T-helper 1 cell treated with Interleukin-12 subunit alpha and Interleukin-12 subunit beta and Interleukin-4 antibody, amounts not matched to agents 30 μg/mL and 1 μg/mL, for 36 hours (primary cell): ENCODE data around the gene ERBB4.

Experiments used
- H3K27ac Mint-ChIP-seq: one replicate; pipeline ENCODE4 v1.8.0; 2021; ENCODE audit warnings: mild to moderate bottlenecking, mixed read lengths
- H3K27me3 Mint-ChIP-seq: one replicate; pipeline ENCODE4 v1.8.0; 2021; ENCODE audit warnings: low read depth, mixed read lengths
- H3K36me3 Mint-ChIP-seq: one replicate; pipeline ENCODE4 v1.8.0; 2021; ENCODE audit warnings: low read depth, mixed read lengths
- H3K4me1 Mint-ChIP-seq: one replicate; pipeline ENCODE4 v1.8.0; 2021; ENCODE audit warnings: low read depth, mixed read lengths
- H3K4me3 Mint-ChIP-seq: one replicate; pipeline ENCODE4 v1.8.0; 2021; ENCODE audit warnings: mild to moderate bottlenecking, moderate library complexity, mixed read lengths
- H3K9me3 Mint-ChIP-seq: one replicate; pipeline ENCODE4 v1.8.0; 2021; ENCODE audit warnings: mixed read lengths

The ERBB4 gene

GRCh38 chr2:211877061-211877460 lies 661.5 kb downstream of the ERBB4 start:
- Mint-ChIP-seq H3K4me1 (no peaks in the 10 kb centered on the region), H3K27me3 (no peaks in the 10 kb centered on the region), H3K27ac (no peak overlapping the region), H3K36me3 (no peaks in the 10 kb centered on the region), H3K4me3 (no peak overlapping the region), H3K9me3 (no peaks in the 10 kb centered on the region)

- H3K4me3 Mint-ChIP-seq, result no peak overlapping the region
- H3K27ac Mint-ChIP-seq, result no peak overlapping the region
- no peaks in the 10 kb centered on the region for H3K9me3 Mint-ChIP-seq
- no peaks in the 10 kb centered on the region for H3K27me3 Mint-ChIP-seq
- H3K36me3 Mint-ChIP-seq, result no peaks in the 10 kb centered on the region
- no peaks in the 10 kb centered on the region for H3K4me1 Mint-ChIP-seq
Observed at GRCh38 chr2:211875488-211875887, 663.1 kb downstream of the ERBB4 start.

GRCh38 chr2:211868996-211869533 lies 669.5 kb downstream of the ERBB4 start:
- Mint-ChIP-seq H3K27ac (no peak overlapping the region), H3K4me3 (no peak overlapping the region), H3K36me3 (no peaks in the 10 kb centered on the region), H3K27me3 (no peaks in the 10 kb centered on the region), H3K4me1 (no peaks in the 10 kb centered on the region), H3K9me3 (no peaks in the 10 kb centered on the region)

DNA sequence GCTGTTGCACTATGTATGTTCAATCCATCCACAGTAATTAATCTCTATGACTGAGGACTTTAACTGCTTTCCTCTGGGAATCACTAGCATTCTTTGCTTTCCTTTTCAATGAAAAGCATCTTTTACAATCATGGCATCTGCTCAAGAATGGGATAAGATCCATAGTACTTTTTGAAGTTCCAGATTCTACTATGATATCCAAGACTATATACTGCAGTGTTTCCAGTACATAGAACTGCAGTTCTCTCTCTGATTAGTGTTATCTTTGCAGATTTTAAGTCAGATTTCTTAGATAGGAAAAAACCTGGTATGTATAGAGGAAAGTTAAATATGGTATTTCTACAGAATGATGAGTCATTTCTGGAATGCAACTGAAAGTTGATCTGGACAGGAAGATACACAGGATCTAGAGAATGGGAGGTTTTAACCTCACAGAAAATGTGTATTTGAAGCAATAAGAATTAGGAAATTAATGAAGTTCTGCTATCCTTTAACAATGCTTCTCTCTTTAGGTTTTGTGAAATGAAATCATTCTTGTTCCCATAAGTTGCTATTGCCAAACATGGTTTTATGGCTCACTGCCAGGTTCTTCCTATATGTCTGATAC lies 670.7 kb downstream of the ERBB4 start:
- no peaks in the 10 kb centered on the region for H3K4me1 Mint-ChIP-seq
- H3K27ac Mint-ChIP-seq, result no peak overlapping the region
- no peaks in the 10 kb centered on the region for H3K27me3 Mint-ChIP-seq
- no peaks in the 10 kb centered on the region for H3K36me3 Mint-ChIP-seq
- H3K4me3 Mint-ChIP-seq, result no peak overlapping the region
- H3K9me3 Mint-ChIP-seq, result no peaks in the 10 kb centered on the region

- H3K4me3 Mint-ChIP-seq, result no peak overlapping the region
- H3K27me3 Mint-ChIP-seq, result no peaks in the 10 kb centered on the region
- H3K36me3 Mint-ChIP-seq, result no peaks in the 10 kb centered on the region
- H3K27ac Mint-ChIP-seq, result no peak overlapping the region
- H3K4me1 Mint-ChIP-seq, result no peaks in the 10 kb centered on the region
- H3K9me3 Mint-ChIP-seq, result no peaks in the 10 kb centered on the region
Observed at GRCh38 chr2:211864328-211864727, 674.3 kb downstream of the ERBB4 start.

GRCh38 chr2:211860224-211860623 lies 678.4 kb downstream of the ERBB4 start:
- H3K36me3 Mint-ChIP-seq, result no peaks in the 10 kb centered on the region
- H3K9me3 Mint-ChIP-seq, result no peaks in the 10 kb centered on the region
- no peak overlapping the region for H3K4me3 Mint-ChIP-seq
- H3K4me1 Mint-ChIP-seq, result no peaks in the 10 kb centered on the region
- H3K27me3 Mint-ChIP-seq, result no peaks in the 10 kb centered on the region
- no peak overlapping the region for H3K27ac Mint-ChIP-seq

DNA sequence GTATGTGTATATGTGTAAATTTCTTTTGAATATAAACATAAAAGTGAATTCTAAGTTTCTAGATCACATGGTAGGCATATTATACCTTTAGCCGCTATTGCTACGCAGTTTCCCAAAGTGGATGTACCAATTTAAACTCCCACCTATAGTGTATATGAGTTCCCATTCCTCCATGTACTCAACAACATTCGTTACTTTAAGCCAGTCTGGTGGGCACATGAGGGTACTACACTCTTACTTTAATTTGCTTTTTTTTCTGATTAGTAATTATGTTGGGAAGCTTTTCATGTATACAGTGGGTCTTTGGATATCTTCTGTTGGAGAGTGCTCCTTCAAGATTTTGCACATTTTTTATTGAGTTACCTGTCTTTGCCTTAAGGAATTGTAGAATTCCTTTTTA lies 683.8 kb downstream of the ERBB4 start:
- Mint-ChIP-seq H3K4me3 (no peak overlapping the region), H3K9me3 (no peaks in the 10 kb centered on the region), H3K27me3 (no peaks in the 10 kb centered on the region), H3K27ac (no peak overlapping the region), H3K36me3 (no peaks in the 10 kb centered on the region), H3K4me1 (no peaks in the 10 kb centered on the region)

- H3K27me3 Mint-ChIP-seq, result no peaks in the 10 kb centered on the region
- no peaks in the 10 kb centered on the region for H3K4me1 Mint-ChIP-seq
- H3K9me3 Mint-ChIP-seq, result no peaks in the 10 kb centered on the region
- H3K27ac Mint-ChIP-seq, result no peak overlapping the region
- H3K4me3 Mint-ChIP-seq, result no peak overlapping the region
- H3K36me3 Mint-ChIP-seq, result no peaks in the 10 kb centered on the region
Observed at GRCh38 chr2:211846714-211847113, 691.9 kb downstream of the ERBB4 start.

GRCh38 chr2:211846036-211846400 lies 692.6 kb downstream of the ERBB4 start:
- no peaks in the 10 kb centered on the region for H3K4me1 Mint-ChIP-seq
- no peaks in the 10 kb centered on the region for H3K9me3 Mint-ChIP-seq
- no peaks in the 10 kb centered on the region for H3K27me3 Mint-ChIP-seq
- no peaks in the 10 kb centered on the region for H3K36me3 Mint-ChIP-seq
- H3K4me3 Mint-ChIP-seq, result no peak overlapping the region
- no peak overlapping the region for H3K27ac Mint-ChIP-seq

DNA sequence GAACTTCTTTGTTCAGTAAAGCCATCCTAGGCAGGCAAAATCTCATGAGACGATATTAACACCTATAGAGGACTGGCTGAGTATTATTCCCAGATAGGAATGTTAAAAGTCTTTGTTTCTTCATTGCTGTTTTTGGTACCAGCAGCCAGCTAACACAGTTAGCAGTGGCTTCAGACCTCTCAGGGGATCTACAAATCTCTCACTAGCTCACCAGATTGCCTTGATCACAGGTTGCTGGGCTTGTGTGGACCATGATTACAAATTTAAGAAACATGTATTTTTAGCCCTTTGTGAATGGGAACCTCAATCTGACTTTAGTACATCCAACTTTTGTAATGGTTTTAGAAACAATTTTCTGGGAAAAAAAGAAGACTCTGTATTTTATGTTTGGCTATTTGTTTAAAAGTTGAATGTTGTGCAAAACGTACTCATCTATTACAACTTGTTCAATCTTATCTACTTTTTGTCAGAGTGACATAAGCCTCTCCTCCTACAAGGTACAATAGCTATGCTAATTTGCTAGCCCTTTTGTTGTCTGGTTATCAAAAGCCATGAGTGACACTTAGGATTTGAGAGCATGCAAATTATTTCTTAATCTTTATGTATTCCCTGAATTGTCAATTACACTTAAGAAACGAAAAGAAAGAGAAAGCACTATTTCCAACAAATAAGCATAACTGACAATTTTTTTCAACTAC lies 693.1 kb downstream of the ERBB4 start:
- H3K27ac Mint-ChIP-seq, result no peak overlapping the region
- no peaks in the 10 kb centered on the region for H3K4me1 Mint-ChIP-seq
- H3K4me3 Mint-ChIP-seq, result no peak overlapping the region
- H3K36me3 Mint-ChIP-seq, result no peaks in the 10 kb centered on the region
- no peaks in the 10 kb centered on the region for H3K9me3 Mint-ChIP-seq
- no peaks in the 10 kb centered on the region for H3K27me3 Mint-ChIP-seq

DNA sequence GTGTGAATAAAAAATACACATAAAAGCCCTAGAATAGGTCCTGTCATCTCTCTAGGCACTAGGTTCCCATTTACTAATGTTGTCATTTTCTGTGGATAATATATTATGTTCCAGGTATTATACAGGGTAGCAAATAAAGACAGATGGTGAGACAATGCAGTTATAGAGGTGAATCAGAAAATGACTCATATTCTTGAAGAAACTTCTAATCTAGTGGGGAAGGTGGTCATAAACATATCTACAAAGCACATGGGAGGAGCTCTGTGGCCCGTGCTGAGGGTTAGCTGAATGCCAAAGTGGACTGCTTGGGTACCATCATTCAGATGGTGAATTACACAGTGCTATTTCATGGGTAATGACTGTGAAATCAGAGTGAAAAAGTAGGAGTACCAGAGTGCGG lies 700.9 kb downstream of the ERBB4 start:
- H3K4me1 Mint-ChIP-seq, result no peaks in the 10 kb centered on the region
- no peaks in the 10 kb centered on the region for H3K9me3 Mint-ChIP-seq
- no peaks in the 10 kb centered on the region for H3K36me3 Mint-ChIP-seq
- H3K27me3 Mint-ChIP-seq, result no peaks in the 10 kb centered on the region
- no peak overlapping the region for H3K27ac Mint-ChIP-seq
- no peak overlapping the region for H3K4me3 Mint-ChIP-seq

- no peaks in the 10 kb centered on the region for H3K4me1 Mint-ChIP-seq
- no peak overlapping the region for H3K4me3 Mint-ChIP-seq
- H3K36me3 Mint-ChIP-seq, result no peaks in the 10 kb centered on the region
- H3K27ac Mint-ChIP-seq, result no peak overlapping the region
- no peaks in the 10 kb centered on the region for H3K27me3 Mint-ChIP-seq
- no peaks in the 10 kb centered on the region for H3K9me3 Mint-ChIP-seq
Observed at GRCh38 chr2:211837206-211837605, 701.4 kb downstream of the ERBB4 start.

GRCh38 chr2:211836409-211836808 lies 702.2 kb downstream of the ERBB4 start:
- no peaks in the 10 kb centered on the region for H3K4me1 Mint-ChIP-seq
- no peaks in the 10 kb centered on the region for H3K36me3 Mint-ChIP-seq
- no peaks in the 10 kb centered on the region for H3K9me3 Mint-ChIP-seq
- no peaks in the 10 kb centered on the region for H3K27me3 Mint-ChIP-seq
- H3K4me3 Mint-ChIP-seq, result no peak overlapping the region
- no peak overlapping the region for H3K27ac Mint-ChIP-seq

DNA sequence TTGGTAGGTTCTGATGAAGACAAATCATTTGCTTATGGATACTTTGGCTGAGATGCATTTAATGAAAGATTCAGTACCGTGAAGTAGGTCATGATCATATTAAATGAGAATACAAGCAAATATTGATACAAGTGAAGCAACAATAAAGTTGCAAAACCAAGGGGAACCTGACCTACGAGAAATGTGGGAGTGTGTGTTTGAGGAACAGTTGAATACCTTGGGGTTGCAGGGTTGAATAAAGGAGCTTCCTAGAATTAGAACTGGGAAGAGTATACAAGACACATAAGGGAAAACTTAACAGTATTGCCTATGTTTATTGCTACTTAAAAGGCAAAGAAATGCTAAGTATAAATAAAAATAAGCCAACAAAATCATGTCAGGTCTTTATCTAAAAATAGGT lies 702.9 kb downstream of the ERBB4 start:
- Mint-ChIP-seq H3K4me1 (no peaks in the 10 kb centered on the region), H3K27me3 (no peaks in the 10 kb centered on the region), H3K36me3 (no peaks in the 10 kb centered on the region), H3K9me3 (no peaks in the 10 kb centered on the region), H3K4me3 (no peak overlapping the region), H3K27ac (no peak overlapping the region)

DNA sequence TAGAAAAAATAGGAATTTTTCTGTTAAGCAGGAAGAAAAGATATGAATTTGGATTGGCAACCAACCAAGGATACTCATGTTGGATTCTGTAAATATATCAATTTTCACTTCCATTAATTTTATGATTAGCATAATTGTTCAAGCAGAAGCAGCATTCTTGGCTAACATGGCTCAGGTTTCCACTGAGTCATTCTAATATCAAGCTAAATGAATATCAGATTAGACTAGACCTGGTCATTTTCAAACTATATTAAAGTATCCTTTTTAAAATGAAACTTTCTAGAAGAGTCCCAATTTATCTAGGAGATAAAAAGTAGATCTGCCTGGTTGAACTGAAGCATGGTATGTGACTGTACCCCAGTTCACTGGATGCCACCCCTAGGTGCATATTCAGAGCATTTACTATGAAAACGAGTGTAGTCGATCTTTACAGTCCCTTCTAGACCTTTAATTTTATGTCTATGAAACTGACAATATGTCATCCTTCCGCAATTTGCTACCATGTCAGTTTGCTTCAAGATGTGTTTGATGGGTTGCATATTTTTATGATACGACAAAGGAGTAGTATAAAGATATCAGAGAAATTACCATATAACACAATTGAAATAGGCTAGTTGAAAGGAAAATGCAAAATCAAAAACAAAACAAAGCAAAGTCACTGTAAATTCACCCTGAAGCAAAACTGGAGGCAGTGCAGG lies 704.9 kb downstream of the ERBB4 start:
- Mint-ChIP-seq H3K27me3 (no peaks in the 10 kb centered on the region), H3K36me3 (no peaks in the 10 kb centered on the region), H3K27ac (no peak overlapping the region)

More for the DNA sequence above, 704.9 kb downstream of the ERBB4 start:
- Mint-ChIP-seq H3K4me1 (no peaks in the 10 kb centered on the region), H3K9me3 (no peaks in the 10 kb centered on the region), H3K4me3 (no peak overlapping the region)
